OCI-LY7 (cell line): ENCODE data around the gene INSL3.

ENCODE experiments used
- EZH2phosphoT487 ChIP-seq: fragments of 200-600 bp; sonication (generic); IDR thresholded peaks from 2 replicates; pipeline ENCODE4 v1.6.1; 2018; ENCODE audit warnings: low read depth, borderline replicate concordance, mild to moderate bottlenecking, mixed run types, antibody characterized with exemption, low read length, moderate library complexity, mixed read lengths
- TF ChIP-seq, protein P1 (sequence below): fragments of 200-600 bp; sonication (generic); conservative IDR thresholded peaks from 2 replicates; pipeline ENCODE4 v1.5.1; 2014; ENCODE audit warnings: mild to moderate bottlenecking, antibody characterized with exemption, low read length, moderate library complexity, mixed read lengths

DNA sequence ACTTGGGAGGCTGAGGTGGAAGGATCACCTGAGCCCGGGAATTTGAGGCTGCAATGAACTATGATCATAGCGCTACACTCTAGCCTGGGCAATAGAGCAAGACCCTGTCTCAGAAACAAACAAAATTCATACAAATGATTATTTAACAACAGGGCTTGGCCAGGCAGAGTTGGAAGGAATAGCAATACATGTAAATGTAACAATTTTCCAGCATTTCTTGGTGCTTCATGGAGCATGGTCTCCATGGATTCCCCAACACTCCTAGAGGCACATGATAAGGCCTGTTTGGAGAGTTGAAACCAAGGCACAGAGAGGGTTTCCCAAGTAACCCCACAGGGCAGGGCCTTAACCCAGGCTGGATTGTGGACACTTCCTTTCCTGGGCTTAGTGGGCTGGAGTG, 10.2 kb downstream of the INSL3 start:
- TF ChIP-seq, protein P1, sequence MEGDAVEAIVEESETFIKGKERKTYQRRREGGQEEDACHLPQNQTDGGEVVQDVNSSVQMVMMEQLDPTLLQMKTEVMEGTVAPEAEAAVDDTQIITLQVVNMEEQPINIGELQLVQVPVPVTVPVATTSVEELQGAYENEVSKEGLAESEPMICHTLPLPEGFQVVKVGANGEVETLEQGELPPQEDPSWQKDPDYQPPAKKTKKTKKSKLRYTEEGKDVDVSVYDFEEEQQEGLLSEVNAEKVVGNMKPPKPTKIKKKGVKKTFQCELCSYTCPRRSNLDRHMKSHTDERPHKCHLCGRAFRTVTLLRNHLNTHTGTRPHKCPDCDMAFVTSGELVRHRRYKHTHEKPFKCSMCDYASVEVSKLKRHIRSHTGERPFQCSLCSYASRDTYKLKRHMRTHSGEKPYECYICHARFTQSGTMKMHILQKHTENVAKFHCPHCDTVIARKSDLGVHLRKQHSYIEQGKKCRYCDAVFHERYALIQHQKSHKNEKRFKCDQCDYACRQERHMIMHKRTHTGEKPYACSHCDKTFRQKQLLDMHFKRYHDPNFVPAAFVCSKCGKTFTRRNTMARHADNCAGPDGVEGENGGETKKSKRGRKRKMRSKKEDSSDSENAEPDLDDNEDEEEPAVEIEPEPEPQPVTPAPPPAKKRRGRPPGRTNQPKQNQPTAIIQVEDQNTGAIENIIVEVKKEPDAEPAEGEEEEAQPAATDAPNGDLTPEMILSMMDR = no peak
- TF ChIP-seq EZH2phosphoT487 = no peak
